Right lobe of liver (tissue), 4 donors: ENCODE results near the gene FGD4.

ENCODE experiments used
- CTCF ChIP-seq, 4 donors: fragments of 200-600 bp in 3 of 4; fragments of 450-650 bp in 1 of 4; IDR thresholded peaks; one replicate each; pipeline versions ENCODE4 v1.5.1 to v1.8.0; 2016 to 2022; ENCODE audit warnings: antibody characterized with exemption in 4 of 4, mild to moderate bottlenecking in 2 of 4
- POLR2A ChIP-seq: fragments of 450-650 bp; IDR thresholded peaks from one replicate; pipeline ENCODE4 v1.6.1; 2017; ENCODE audit warnings: antibody characterized with exemption, mild to moderate bottlenecking
- donor health status: DM: no; HTN: no; CAD: no.
- donor health status: DM: no; HTN: no; CAD: no.
- donor health status: DM: no; HTN: yes; CAD: no.

GRCh38 chr12:32583534-32583933 lies 184.2 kb downstream of the FGD4 start:
- TF ChIP-seq POLR2A (no peak), CTCF (IDR thresholded peaks at IDR 0.05) (no peak)
